ENCODE results near the gene ZNF444.
"Not testable (repeated sequence)": the region's sequence is repeated elsewhere in the genome, so short reads cannot be mapped to it uniquely, and the experiment has no call there.

Gene ZNF444

DNA sequence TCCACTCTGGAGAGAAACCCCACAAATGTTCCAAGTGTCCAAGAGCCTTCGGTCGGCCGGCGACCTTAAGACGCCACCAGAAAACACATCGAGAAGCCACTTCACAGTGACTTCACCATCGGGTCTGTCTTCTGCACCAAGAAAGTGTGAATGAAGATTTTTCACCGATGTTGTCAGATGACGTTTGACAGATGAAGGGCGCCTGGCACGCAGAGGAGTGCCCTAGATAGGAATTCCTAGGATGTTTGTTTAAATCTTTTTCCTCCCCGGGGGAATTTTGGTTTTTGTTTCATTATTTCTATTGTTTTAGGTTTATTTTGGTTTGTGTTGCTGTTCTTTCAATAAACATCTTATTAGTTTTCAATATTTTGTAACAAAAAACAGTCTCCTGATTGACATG lies 68.0 kb downstream of the ZNF444 start:
- H3K27me3 ChIP-seq: no peaks in the 10 kb centered on the region
- TF ChIP-seq, protein P1, sequence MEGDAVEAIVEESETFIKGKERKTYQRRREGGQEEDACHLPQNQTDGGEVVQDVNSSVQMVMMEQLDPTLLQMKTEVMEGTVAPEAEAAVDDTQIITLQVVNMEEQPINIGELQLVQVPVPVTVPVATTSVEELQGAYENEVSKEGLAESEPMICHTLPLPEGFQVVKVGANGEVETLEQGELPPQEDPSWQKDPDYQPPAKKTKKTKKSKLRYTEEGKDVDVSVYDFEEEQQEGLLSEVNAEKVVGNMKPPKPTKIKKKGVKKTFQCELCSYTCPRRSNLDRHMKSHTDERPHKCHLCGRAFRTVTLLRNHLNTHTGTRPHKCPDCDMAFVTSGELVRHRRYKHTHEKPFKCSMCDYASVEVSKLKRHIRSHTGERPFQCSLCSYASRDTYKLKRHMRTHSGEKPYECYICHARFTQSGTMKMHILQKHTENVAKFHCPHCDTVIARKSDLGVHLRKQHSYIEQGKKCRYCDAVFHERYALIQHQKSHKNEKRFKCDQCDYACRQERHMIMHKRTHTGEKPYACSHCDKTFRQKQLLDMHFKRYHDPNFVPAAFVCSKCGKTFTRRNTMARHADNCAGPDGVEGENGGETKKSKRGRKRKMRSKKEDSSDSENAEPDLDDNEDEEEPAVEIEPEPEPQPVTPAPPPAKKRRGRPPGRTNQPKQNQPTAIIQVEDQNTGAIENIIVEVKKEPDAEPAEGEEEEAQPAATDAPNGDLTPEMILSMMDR (IDR thresholded peaks at IDR 0.05): no peak
- no peak overlapping the region for H3K4me3 ChIP-seq (ENCODE audit: low read depth in 1 of 2, low read length in 1 of 2)

DNA sequence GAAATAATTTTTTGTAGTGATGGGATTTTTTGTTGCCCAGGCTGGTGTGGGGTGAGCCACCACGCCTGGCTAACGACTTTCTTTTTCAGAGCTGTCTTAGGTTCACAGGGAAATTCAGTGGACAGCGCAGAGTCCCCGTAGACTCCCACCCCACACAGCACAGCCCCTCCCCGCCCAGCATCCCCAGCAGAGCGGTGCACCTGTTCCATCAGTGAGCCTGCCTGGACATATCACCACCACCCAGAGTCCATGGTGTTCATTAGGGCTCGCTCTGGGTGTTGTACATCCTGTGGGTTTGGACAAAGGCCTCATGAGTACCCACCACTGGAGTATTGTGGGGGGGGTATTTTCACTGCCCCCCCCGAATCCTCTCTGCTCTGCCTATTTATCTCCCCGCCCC lies 68.9 kb downstream of the ZNF444 start:
- not testable (repeated sequence) for H3K9me3 ChIP-seq; H3K27ac ChIP-seq; H3K4me3 ChIP-seq (ENCODE audit: low read depth in 1 of 2, low read length in 1 of 2); H3K4me1 ChIP-seq (ENCODE audit: control insufficient read depth in 1 of 2, insufficient read depth in 1 of 2, low read depth in 1 of 2, low read length in 1 of 2); H3K36me3 ChIP-seq; H3K27me3 ChIP-seq

More for the DNA sequence above, 68.0 kb downstream of the ZNF444 start:
- H3K9me3 ChIP-seq: no peaks in the 10 kb centered on the region
- H3K27ac ChIP-seq: no peak overlapping the region
- H3K36me3 ChIP-seq: no peaks in the 10 kb centered on the region
- H3K4me1 ChIP-seq (ENCODE audit: control insufficient read depth in 1 of 2, insufficient read depth in 1 of 2, low read depth in 1 of 2, low read length in 1 of 2): no peaks in the 10 kb centered on the region

Data from neutrophil (primary cell).